Measurements from ENCODE around the gene MDP1.

MDP1 gene

DNA sequence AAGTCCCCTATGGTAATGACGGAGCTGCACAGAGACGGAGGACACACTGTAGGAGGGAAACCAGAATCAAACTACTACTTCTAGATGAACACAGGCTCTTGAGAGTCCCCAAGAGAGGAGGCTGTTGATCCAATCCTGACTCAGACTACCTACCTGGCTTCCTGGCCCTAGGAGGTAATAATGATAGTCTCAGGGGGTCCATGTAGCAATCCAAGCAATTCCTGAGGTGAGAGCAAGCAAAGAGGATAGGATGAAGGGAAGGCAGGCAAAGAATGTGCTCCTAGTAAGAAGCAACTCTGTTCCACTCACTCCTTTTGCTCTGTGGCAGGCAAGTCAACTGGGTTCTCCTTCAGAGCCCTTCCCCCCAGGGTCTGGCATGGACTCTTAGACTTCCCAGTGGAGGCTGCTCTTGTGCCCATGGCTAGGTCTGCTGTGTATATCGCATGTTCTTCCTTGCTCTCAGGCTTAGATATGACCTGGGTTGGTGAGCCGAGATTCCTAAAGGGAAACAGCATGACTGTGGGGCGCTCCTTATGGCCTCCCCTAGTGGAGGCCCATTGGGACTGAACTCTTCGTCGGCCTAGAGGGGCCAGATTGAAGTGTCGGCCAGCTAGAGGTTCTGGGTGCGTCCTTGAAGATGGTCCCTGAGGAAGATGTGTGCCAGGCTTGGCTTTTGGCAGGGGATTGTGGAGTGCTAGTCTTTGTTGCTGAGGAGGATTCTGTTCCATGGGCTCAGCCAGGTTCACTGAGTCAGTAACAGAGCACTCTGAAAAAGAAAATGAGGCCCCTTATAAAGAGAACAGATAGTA is 24.4 kb upstream of the MDP1 start:
- in situ Hi-C loops (cut with MboI; ENCODE audit: low pct_unique_long_range_greater_than_20kb, low sequenced_read_pairs, unreplicated experiment) = loop anchor here (5.0 kb wide), 1 partner anchor 57 kb away; the partner anchor contains the start of genes DHRS1 and NOP9
- TF ChIP-seq, protein P1, sequence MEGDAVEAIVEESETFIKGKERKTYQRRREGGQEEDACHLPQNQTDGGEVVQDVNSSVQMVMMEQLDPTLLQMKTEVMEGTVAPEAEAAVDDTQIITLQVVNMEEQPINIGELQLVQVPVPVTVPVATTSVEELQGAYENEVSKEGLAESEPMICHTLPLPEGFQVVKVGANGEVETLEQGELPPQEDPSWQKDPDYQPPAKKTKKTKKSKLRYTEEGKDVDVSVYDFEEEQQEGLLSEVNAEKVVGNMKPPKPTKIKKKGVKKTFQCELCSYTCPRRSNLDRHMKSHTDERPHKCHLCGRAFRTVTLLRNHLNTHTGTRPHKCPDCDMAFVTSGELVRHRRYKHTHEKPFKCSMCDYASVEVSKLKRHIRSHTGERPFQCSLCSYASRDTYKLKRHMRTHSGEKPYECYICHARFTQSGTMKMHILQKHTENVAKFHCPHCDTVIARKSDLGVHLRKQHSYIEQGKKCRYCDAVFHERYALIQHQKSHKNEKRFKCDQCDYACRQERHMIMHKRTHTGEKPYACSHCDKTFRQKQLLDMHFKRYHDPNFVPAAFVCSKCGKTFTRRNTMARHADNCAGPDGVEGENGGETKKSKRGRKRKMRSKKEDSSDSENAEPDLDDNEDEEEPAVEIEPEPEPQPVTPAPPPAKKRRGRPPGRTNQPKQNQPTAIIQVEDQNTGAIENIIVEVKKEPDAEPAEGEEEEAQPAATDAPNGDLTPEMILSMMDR (IDR thresholded peaks at IDR 0.05; ENCODE audit: extremely low read depth, insufficient read depth, missing control alignments) = no peak
- no peak for DNase-seq (ENCODE audit: low spot score)

DNA sequence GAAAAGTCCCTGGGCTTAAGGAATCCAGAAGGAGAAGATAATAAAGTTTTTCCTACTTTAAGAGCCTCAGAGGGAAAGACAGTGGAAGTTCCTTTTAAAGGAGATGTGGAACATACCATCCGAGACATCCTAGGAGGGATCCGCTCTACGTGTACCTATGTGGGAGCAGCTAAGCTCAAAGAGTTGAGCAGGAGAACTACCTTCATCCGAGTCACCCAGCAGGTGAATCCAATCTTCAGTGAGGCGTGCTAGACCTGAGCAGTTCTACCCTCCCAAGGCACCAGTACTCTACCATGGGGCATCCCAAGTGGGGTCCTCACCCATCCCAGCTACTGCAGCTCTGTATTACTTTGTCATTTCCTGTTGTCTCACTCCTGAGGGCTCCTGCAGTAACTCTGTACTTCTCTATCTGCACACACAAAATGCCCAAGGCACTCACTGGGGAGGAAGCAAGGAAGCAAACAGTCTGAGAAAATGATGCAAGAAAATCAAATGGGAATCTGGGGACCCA is 22.7 kb upstream of the MDP1 start:
- in situ Hi-C loops (cut with MboI; ENCODE audit: low pct_unique_long_range_greater_than_20kb, low sequenced_read_pairs, unreplicated experiment) = no loop called here
- TF ChIP-seq, protein P1 (IDR thresholded peaks at IDR 0.05; ENCODE audit: extremely low read depth, insufficient read depth, missing control alignments) = no peak
- no peak for DNase-seq (ENCODE audit: low spot score)

- in situ Hi-C loops (cut with MboI; ENCODE audit: low pct_unique_long_range_greater_than_20kb, low sequenced_read_pairs, unreplicated experiment) = no loop called here
- no peak for DNase-seq (ENCODE audit: low spot score)
- TF ChIP-seq, protein P1 (IDR thresholded peaks at IDR 0.05; ENCODE audit: extremely low read depth, insufficient read depth, missing control alignments) = no peak
These were observed 22.3 kb upstream of the MDP1 start for GRCh38 chr14:24238123-24238522.

DNA sequence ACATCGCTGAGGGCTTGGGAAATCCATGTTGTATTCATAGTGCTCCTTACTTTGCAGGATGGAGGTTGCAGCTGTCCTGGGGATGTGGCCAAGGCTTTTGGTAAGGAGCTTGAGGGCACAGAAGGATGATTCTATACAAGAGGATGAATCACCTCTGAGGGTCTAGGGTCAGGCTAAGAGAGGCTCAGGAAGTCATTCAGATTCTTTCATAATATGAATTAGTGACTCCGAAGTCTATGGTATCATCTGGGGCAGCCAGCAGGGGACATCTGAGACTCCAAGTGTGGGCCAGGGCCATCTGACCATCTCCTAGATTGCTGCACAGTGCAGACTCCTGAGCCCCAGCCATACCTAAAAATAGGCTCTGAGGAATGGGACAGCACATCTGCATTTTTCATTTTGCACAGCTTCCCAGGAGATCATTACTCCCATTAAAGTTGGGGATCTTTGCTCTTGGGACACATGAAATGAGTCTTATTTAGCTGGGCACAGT is 21.6 kb upstream of the MDP1 start:
- TF ChIP-seq, protein P1 (IDR thresholded peaks at IDR 0.05; ENCODE audit: extremely low read depth, insufficient read depth, missing control alignments) = no peak
- in situ Hi-C loops (cut with MboI; ENCODE audit: low pct_unique_long_range_greater_than_20kb, low sequenced_read_pairs, unreplicated experiment) = no loop called here
- DNase-seq (ENCODE audit: low spot score) = no peak

DNA sequence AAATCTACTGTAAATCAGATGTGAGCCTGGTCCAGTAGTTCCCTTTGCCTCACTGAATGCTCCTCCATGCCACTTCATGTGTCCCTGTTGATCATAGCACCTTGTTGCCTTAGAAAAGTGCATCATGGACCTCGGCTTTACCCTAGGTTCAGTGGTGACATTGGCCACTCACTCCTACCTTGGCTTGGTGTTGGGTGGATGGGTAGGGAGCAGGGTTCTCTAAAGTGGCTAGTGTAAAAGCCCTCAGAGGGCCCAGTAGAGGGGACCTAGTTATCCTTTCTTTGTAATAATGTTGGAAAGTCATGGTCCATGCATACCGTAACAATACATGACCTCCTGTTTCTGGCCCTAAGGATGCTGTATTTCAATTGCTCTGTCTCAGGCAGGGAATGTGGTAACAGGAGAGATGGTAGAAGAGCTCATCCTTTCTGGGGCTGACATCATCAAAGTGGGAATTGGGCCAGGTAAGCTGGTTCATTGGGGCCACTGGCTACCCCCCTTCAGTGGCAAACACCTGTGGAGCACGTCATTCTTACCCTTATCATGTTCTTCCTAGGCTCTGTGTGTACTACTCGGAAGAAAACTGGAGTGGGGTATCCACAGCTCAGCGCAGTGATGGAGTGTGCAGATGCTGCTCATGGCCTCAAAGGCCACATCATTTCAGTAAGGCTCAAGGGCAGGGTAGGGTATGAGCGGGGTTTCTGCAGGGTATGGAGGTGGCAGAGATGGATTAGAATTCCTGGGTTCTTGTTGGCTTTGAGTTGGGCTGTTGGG is 21.0 kb upstream of the MDP1 start:
- DNase-seq (ENCODE audit: low spot score) = no peak
- in situ Hi-C loops (cut with MboI; ENCODE audit: low pct_unique_long_range_greater_than_20kb, low sequenced_read_pairs, unreplicated experiment) = no loop called here
- TF ChIP-seq, protein P1 (IDR thresholded peaks at IDR 0.05; ENCODE audit: extremely low read depth, insufficient read depth, missing control alignments) = no peak

GRCh38 chr14:24235804-24236688 is 20.2 kb upstream of the MDP1 start:
- TF ChIP-seq, protein P1 (IDR thresholded peaks at IDR 0.05; ENCODE audit: extremely low read depth, insufficient read depth, missing control alignments) = no peak
- no peak for DNase-seq (ENCODE audit: low spot score)
- in situ Hi-C loops (cut with MboI; ENCODE audit: low pct_unique_long_range_greater_than_20kb, low sequenced_read_pairs, unreplicated experiment) = no loop called here
